ENCODE results near the gene PCAT6.

GRCh38 chr1:202831906-202832305 is 21.2 kb downstream of the PCAT6 start:
- TF ChIP-seq POLR2AphosphoS5 (IDR thresholded peaks at IDR 0.05; ENCODE audit: low read depth, low read length) (no peak), POLR2A (IDR thresholded peaks at IDR 0.05; ENCODE audit: low read depth, low read length) (no peak)

Data from GM12892 (cell line).